Measurements from ENCODE around the gene RAB6B. TPM values are rescaled to one million over a fixed set of nuclear protein-coding genes. Genes with fewer than 3 reads are reported as not detected.

RAB6B gene
- total RNA-seq, 2 experiments from 2014 or later = 2.7 to 3.9 TPM

DNA sequence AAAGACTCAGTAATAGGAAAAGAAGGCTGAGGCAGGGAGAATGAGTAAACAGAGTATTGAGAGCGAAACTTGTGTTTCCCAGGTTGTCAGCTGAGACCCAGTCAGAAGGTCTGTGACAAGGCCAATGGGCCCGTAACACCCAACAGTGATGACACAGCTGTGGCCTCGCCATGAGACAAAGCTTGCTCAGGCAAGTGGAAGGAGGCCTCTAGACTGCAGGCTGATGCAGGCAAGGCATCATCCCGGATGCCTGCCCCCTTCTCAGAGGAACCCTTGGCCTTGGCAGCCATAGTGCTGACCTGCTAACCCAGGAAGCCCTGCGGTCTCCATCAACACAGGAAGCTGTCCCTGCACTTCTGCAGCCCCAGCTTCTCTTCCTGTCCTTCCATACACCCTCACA is 15.4 kb downstream of the RAB6B start:
- ChIA-PET CTCF (interaction anchor here (0.6 kb wide), 1 partner anchor 62 kb away, joined by 4 read pairs; no protein-coding TSS in a partner anchor), POLR2A (no interaction called here)
- peaks cover 16% of the 10 kb centered on the region for H3K9me3 Mint-ChIP-seq
- peaks cover 26% of the 10 kb centered on the region for H3K4me1 Mint-ChIP-seq (ENCODE audit: low read depth)
- no peaks in the 10 kb centered on the region for H3K36me3 Mint-ChIP-seq
- peaks cover 4% of the 10 kb centered on the region for H3K27me3 Mint-ChIP-seq
- no peak overlapping the region for H3K4me3 Mint-ChIP-seq
- no peak overlapping the region for H3K27ac Mint-ChIP-seq
- intact Hi-C loops (cut with micrococcal nuclease) = loop anchor here (1.0 to 2.0 kb wide), 2 partner anchors 23 to 75 kb away; partner anchors contain the start of gene SRPRB
- DNase-seq = peak; percentile 67

DNA sequence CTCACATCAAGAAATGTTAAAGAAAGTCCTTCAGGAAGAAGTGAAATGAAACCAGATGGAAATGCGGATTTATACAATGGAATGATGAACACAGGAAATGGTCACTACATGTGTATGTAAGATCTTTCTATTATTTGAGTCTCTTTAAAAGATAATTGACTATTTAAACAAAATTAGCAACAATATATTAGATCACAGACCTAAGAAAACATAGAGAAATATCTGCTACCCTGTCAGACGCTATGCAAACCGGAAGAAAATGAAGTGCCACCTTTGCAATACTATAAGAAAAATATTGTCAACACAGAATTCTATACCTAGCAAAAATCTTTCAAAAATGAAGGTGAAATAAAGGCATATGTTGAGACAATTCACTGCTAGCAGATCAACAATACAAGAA is 17.2 kb downstream of the RAB6B start:
- H3K27me3 Mint-ChIP-seq = peaks cover 14% of the 10 kb centered on the region
- H3K4me1 Mint-ChIP-seq (ENCODE audit: low read depth) = peaks cover 26% of the 10 kb centered on the region
- H3K27ac Mint-ChIP-seq = no peak overlapping the region
- no peaks in the 10 kb centered on the region for H3K36me3 Mint-ChIP-seq
- H3K9me3 Mint-ChIP-seq = peaks cover 16% of the 10 kb centered on the region
- intact Hi-C loops (cut with micrococcal nuclease) = no loop called here
- CTCF ChIA-PET = no interaction called here
- H3K4me3 Mint-ChIP-seq = no peak overlapping the region
- DNase-seq = no peak
- POLR2A ChIA-PET = no interaction called here

- peaks cover 16% of the 10 kb centered on the region for H3K9me3 Mint-ChIP-seq
- no peak overlapping the region for H3K27ac Mint-ChIP-seq
- ChIA-PET CTCF (no interaction called here), POLR2A (no interaction called here)
- no peak overlapping the region for H3K4me3 Mint-ChIP-seq
- H3K4me1 Mint-ChIP-seq (ENCODE audit: low read depth) = peaks cover 14% of the 10 kb centered on the region
- peaks cover 17% of the 10 kb centered on the region for H3K27me3 Mint-ChIP-seq
- no peak for DNase-seq
- intact Hi-C loops (cut with micrococcal nuclease) = no loop called here
- H3K36me3 Mint-ChIP-seq = no peaks in the 10 kb centered on the region
Measured at GRCh38 chr3:133877221-133877620, 18.5 kb downstream of the RAB6B start.

DNA sequence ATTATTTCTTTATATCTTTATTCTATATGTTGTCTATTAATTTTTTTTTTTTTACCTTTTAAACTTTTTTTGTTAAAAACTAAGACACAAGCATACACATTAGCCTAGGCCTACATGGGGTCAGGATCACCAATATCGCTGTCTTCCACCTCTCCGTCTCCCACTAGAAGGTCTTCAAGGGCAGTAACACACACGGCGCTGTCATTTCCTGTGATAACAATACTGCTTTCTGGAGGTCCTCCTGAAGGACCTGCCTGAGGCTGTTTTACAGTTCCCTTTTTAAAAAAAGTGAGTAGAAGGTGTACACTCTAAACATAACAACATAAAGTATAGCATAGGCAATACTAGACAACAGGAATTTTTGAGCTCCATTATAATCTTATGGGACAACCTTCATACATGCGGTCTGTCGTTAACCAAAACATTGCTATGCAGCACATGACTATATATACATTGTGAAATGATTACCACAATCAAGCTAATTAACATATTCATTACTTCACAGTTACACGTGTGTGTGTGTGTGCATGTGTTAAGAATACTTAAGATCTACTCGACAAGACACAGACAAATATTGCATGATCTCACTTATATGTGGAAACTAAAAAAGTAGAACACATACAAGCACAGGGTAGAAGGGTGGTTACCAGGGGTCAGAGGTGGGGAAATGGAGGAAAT is 20.8 kb downstream of the RAB6B start:
- DNase-seq = no peak
- H3K27ac Mint-ChIP-seq = no peak overlapping the region
- intact Hi-C loops (cut with micrococcal nuclease) = loop anchor here (1.0 kb wide), 1 partner anchor 26 kb away; no protein-coding TSS in a partner anchor

DNA sequence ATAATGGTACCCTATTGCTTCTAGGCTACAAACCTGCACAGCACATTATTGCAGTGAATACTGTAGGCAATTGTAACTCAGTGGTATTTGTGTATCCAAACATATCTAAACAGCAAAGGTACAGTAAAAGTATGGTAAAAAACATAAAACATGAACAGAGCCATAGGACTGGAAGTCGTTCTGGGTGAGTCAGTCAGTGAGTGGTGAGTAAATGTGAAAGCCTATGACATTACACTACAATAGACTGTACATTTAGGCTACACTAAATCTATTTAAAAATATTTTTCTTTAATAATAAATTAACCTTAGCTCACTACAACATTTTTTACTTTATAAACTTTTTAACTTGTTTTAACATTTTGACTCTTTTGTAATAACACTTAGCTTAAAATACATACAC is 21.3 kb downstream of the RAB6B start:
- peaks cover 16% of the 10 kb centered on the region for H3K9me3 Mint-ChIP-seq
- no peak overlapping the region for H3K27ac Mint-ChIP-seq
- no peak for DNase-seq
- ChIA-PET CTCF (interaction anchor here (1.5 kb wide), 1 partner anchor 56 kb away, joined by 3 read pairs; no protein-coding TSS in a partner anchor), POLR2A (interaction anchor here (0.6 kb wide), 1 partner anchor 51 kb away, joined by 3 read pairs; no protein-coding TSS in a partner anchor)
- no peak overlapping the region for H3K4me3 Mint-ChIP-seq
- no peaks in the 10 kb centered on the region for H3K36me3 Mint-ChIP-seq
- H3K4me1 Mint-ChIP-seq (ENCODE audit: low read depth) = no peaks in the 10 kb centered on the region
- H3K27me3 Mint-ChIP-seq = peaks cover 21% of the 10 kb centered on the region
- intact Hi-C loops (cut with micrococcal nuclease) = loop anchor here (1.0 kb wide), 1 partner anchor 25 kb away; no protein-coding TSS in a partner anchor

More for the DNA sequence above, 20.8 kb downstream of the RAB6B start:
- Mint-ChIP-seq H3K4me1 (ENCODE audit: low read depth) (no peaks in the 10 kb centered on the region), H3K27me3 (peaks cover 21% of the 10 kb centered on the region), H3K9me3 (peaks cover 16% of the 10 kb centered on the region), H3K4me3 (no peak overlapping the region), H3K36me3 (no peaks in the 10 kb centered on the region)
- POLR2A ChIA-PET = interaction anchor here (0.6 kb wide), 1 partner anchor 52 kb away, joined by 3 read pairs; no protein-coding TSS in a partner anchor
- CTCF ChIA-PET = interaction anchor here (1.5 kb wide), 1 partner anchor 56 kb away, joined by 3 read pairs; no protein-coding TSS in a partner anchor

DNA sequence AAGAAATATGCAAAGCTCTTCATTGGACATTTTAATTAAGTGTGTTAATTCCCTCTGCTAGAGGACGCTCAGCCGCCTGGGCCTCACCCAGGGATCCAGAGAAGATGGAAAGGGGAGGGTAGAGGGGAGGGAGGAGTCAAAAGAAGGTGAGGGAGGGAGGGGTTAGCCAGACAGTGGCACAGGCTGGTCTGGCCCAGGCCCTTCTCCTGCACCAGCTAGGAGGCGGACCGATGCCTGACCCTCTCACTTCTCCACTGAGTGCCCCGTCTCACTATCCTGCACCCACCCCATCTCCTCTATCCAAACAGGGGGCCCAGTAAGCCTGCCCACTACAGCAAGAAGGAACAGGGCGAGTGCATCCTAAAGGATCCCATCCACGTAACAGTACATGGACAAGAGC is 22.9 kb downstream of the RAB6B start:
- H3K4me1 Mint-ChIP-seq (ENCODE audit: low read depth) = no peaks in the 10 kb centered on the region
- CTCF ChIA-PET = no interaction called here
- H3K4me3 Mint-ChIP-seq = no peak overlapping the region
- POLR2A ChIA-PET = no interaction called here
- H3K27me3 Mint-ChIP-seq = peaks cover 27% of the 10 kb centered on the region
- no peaks in the 10 kb centered on the region for H3K36me3 Mint-ChIP-seq
- intact Hi-C loops (cut with micrococcal nuclease) = no loop called here
- H3K27ac Mint-ChIP-seq = no peak overlapping the region
- DNase-seq = no peak
- peaks cover 4% of the 10 kb centered on the region for H3K9me3 Mint-ChIP-seq

- Mint-ChIP-seq H3K4me3 (no peak overlapping the region), H3K9me3 (no peaks in the 10 kb centered on the region), H3K4me1 (ENCODE audit: low read depth) (no peaks in the 10 kb centered on the region), H3K27ac (no peak overlapping the region), H3K27me3 (peaks cover 27% of the 10 kb centered on the region), H3K36me3 (no peaks in the 10 kb centered on the region)
- intact Hi-C loops (cut with micrococcal nuclease) = no loop called here
- ChIA-PET POLR2A (no interaction called here), CTCF (no interaction called here)
- no peak for DNase-seq
Measured at GRCh38 chr3:133872161-133872560, 23.5 kb downstream of the RAB6B start.

DNA sequence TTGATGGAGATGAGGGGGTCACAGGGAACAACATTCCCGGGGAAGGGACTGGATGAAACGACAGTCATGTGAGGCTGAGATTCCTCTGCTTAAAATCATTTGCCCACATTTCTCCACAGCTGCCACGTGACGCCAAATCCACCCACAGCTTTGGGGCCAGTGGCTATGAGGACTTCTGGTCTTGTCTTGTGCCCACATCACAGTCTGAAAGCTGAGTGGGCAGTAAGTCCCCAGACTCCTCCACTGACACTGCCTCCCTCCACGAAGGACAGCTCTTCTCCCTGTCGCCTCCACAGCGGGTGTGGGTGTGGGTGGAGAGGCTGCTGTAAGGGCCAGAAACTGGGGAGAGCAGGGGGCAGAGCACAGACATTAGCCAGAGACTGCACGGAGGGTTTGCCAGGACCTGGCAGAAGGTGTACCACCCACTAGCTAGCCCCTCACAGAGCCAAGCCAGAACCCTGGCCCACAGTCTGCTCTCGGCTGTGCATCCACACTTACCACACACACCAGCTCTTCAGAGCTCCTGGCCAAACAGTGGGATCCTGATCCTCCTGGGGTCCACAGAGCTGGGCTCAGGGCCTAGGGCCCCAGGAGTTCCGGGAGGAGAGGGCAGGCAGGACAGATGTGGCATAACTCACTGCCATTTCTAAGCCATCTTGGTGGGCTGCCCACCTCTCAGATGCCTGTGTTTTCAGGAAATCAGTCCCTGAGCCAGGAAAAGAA is 24.2 kb downstream of the RAB6B start:
- Mint-ChIP-seq H3K27me3 (peaks cover 27% of the 10 kb centered on the region), H3K4me1 (ENCODE audit: low read depth) (no peaks in the 10 kb centered on the region), H3K4me3 (no peak overlapping the region), H3K9me3 (no peaks in the 10 kb centered on the region), H3K36me3 (no peaks in the 10 kb centered on the region), H3K27ac (no peak overlapping the region)
- POLR2A ChIA-PET = no interaction called here
- CTCF ChIA-PET = no interaction called here
- DNase-seq = no peak
- intact Hi-C loops (cut with micrococcal nuclease) = no loop called here

DNA sequence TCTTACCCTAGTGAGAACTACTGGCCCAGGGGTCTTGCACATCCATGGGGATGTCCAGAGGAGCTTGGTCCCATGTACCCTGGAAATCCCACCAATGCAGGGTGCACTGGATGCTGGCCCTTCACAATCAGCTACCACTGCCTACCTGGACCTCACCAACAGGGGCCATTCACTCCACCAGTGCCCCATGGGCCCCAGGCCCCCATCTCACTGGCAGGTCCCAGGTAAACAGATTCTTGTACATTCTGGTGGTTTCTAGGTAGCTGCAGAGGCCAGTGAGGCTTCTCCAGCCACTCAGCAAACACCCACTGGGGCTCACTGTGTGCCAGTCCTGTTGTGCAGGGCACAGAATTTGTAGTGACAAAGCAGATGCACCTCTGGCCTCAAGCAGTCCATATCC is 24.9 kb downstream of the RAB6B start:
- intact Hi-C loops (cut with micrococcal nuclease) = no loop called here

GRCh38 chr3:133869586-133869985 is 26.1 kb downstream of the RAB6B start:
- Mint-ChIP-seq H3K4me3 (no peak overlapping the region), H3K27ac (no peak overlapping the region), H3K27me3 (peaks cover 18% of the 10 kb centered on the region), H3K9me3 (no peaks in the 10 kb centered on the region), H3K4me1 (ENCODE audit: low read depth) (no peaks in the 10 kb centered on the region), H3K36me3 (no peaks in the 10 kb centered on the region)
- DNase-seq = no peak
- intact Hi-C loops (cut with micrococcal nuclease) = no loop called here
- ChIA-PET POLR2A (no interaction called here), CTCF (no interaction called here)

More for the DNA sequence above, 24.9 kb downstream of the RAB6B start:
- no peak for DNase-seq
- ChIA-PET CTCF (no interaction called here), POLR2A (no interaction called here)
- no peaks in the 10 kb centered on the region for H3K9me3 Mint-ChIP-seq
- no peak overlapping the region for H3K4me3 Mint-ChIP-seq
- no peak overlapping the region for H3K27ac Mint-ChIP-seq
- H3K36me3 Mint-ChIP-seq = no peaks in the 10 kb centered on the region
- peaks cover 27% of the 10 kb centered on the region for H3K27me3 Mint-ChIP-seq
- no peaks in the 10 kb centered on the region for H3K4me1 Mint-ChIP-seq (ENCODE audit: low read depth)

DNA sequence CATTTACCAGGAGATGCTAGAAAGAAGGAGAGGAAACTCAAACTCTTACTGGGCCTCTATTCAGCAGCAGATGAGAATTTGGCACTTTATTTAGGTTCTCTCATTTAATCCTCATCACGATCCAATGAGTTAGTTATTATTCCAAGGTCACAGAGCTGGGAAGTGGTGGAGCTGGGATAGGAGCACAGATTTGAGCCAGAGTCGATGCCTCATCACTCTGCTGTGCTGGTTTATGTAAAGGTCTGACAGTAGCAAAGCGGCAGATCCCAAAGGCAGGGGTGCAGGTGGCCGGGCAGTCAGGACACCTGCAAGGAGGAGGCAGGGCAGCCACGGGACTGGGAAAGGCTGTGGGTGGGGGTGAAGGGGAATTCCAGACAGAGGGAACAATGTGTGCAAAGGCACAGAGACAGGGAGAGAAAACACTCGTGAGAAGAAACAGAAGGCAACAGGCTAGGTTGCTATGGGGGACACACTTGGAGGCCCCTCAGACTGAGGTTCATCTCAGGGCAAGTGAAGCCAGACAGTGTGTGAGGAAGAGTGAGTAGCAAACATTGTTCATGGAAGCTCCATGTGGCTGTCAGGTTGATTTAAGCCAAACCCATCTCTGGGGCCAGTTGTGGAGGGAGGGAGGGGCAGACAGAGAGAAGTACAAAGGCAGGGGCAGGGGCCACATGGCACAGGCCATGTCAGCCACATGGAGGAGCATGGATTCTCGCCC is 26.8 kb downstream of the RAB6B start:
- H3K36me3 Mint-ChIP-seq = no peaks in the 10 kb centered on the region
- H3K4me1 Mint-ChIP-seq (ENCODE audit: low read depth) = no peaks in the 10 kb centered on the region
- no peak overlapping the region for H3K4me3 Mint-ChIP-seq
- ChIA-PET POLR2A (no interaction called here), CTCF (no interaction called here)
- no peak for DNase-seq
- H3K27me3 Mint-ChIP-seq = peaks cover 15% of the 10 kb centered on the region
- H3K27ac Mint-ChIP-seq = no peak overlapping the region
- no peaks in the 10 kb centered on the region for H3K9me3 Mint-ChIP-seq
- intact Hi-C loops (cut with micrococcal nuclease) = no loop called here

DNA sequence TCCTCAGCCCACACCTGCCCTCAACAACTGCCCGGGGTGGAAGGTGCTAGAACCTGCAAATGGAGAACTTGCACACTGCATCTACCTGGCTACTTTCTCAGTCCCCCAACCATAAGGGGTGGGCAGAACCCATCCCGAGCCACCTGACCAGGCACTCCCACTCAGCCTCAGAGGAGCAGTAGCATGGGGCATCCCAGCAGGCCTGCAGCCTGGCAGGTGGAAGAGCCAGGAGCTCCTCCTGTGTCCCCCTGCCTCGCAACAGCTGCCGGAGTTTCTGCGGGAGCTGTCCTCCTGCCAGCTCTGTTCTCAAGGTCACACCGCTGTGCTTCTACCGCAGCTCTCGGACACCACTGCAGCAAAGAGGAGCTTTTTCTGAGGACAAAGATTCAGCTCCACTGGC is 27.5 kb downstream of the RAB6B start:
- ChIA-PET POLR2A (no interaction called here), CTCF (no interaction called here)
- Mint-ChIP-seq H3K27me3 (peaks cover 13% of the 10 kb centered on the region), H3K4me3 (no peak overlapping the region), H3K9me3 (no peaks in the 10 kb centered on the region), H3K4me1 (ENCODE audit: low read depth) (no peaks in the 10 kb centered on the region), H3K36me3 (no peaks in the 10 kb centered on the region), H3K27ac (no peak overlapping the region)
- intact Hi-C loops (cut with micrococcal nuclease) = no loop called here
- no peak for DNase-seq

Data from activated CD4-positive, alpha-beta memory T cell treated with anti-CD3 and anti-CD28 coated beads for 36 hours (primary cell).